ENCODE data around the gene MYH6. TPM values are rescaled to one million over a fixed set of nuclear protein-coding genes. Genes with fewer than 3 reads are reported as not detected.
"Not testable (repeated sequence)": the region's sequence is repeated elsewhere in the genome, so short reads cannot be mapped to it uniquely, and the experiment has no call there.

MYH6 gene
- total RNA-seq, 2 donors from 2014 or later, result 1.3 TPM; not detected in 1

DNA sequence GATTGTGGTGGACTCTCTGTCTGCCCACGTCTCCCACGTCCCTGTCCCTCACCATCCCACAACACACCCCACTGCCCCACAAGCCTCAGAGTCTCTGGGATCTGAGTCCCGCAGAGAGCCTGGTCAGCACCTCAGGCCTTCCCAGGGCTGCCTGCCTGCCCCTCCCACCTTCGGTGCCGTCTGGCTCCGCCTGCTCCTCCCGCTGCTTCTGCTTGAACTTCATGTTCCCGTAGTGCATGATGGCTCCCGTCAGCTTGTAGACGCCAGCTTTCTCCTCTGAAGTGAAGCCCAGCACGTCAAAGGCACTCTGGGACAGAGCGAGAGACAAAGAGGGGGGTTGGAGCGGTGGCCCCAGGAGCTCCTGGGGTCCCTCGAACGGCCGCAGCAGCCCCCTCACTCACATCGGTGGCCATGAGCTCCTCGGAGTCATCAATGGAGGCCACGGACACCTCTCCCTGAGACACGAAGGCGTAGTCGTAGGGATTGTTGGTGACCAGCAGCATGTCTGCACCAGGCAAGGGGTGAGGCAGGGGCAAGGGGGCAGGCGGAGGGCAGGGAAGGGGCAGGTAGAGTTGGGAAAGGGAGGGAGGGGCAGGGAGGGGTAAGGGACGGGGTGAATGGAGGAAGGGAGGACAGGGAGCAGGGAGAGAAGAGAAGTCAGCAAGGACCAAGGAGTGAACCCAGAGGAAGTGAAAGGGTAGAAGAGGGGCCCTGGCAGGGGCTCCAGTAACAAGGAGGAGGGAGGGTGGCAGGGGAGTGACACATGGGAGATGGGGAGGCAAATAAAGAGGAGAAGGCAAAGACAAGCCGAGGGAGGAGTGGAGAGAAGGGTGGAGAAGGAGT lies 5.6 kb downstream of the MYH6 start:
- intact Hi-C loops (cut with DNase I), result no loop called here
- DNase-seq (ENCODE audit: low spot score), result no peak

DNA sequence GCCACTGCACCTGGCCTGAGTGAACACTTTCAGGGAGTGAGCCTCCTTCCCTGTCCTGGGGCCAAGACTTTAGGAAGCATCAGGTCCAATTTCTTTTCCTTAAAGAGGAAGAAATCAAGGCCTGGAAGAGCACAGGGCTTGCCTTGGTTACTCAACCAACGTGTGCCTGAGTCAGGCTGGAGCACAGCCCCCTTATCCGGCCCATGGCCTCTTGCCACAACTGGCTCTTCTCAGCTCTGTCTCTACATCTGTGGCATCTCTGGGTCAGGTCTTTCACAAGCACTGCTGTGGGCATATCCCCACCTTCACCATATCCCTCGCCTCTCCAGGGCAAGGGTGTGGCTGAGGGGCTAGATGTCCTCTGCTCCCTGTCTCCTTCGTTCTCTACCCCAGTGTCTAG lies 6.8 kb downstream of the MYH6 start:
- no peak for DNase-seq (ENCODE audit: low spot score)
- intact Hi-C loops (cut with DNase I), result no loop called here

GRCh38 chr14:23400496-23401149 lies 7.5 kb downstream of the MYH6 start:
- intact Hi-C loops (cut with DNase I); DNase-seq (ENCODE audit: low spot score): not testable (repeated sequence)

GRCh38 chr14:23399591-23399990 lies 8.5 kb downstream of the MYH6 start:
- intact Hi-C loops (cut with DNase I), result no loop called here
- no peak for DNase-seq (ENCODE audit: low spot score)

GRCh38 chr14:23399136-23399535 lies 8.9 kb downstream of the MYH6 start:
- no peak for DNase-seq (ENCODE audit: low spot score)
- intact Hi-C loops (cut with DNase I), result no loop called here

DNA sequence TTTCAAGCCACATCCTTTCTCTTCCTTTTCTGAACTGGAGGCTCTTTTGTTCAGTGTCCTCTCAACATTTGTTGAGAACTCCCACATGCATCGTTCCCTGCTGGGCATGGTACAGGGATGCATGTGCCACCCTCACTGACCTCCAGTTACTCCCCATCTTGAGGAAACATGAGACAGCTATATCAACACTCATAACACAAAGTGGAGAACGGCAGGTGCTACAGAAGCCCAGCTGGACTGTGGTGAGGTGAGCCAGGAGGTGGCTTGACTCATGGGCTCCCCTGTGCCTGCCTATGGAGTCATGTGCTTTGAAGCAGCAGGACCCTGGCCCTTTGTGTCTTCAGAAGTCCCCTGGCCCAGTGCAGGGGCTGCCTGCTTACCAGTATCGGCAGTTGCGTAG lies 9.7 kb downstream of the MYH6 start:
- no peak for DNase-seq (ENCODE audit: low spot score)
- intact Hi-C loops (cut with DNase I), result no loop called here

- intact Hi-C loops (cut with DNase I), result no loop called here
- DNase-seq (ENCODE audit: low spot score), result no peak
These were observed 11.2 kb downstream of the MYH6 start for GRCh38 chr14:23396781-23397407.

DNA sequence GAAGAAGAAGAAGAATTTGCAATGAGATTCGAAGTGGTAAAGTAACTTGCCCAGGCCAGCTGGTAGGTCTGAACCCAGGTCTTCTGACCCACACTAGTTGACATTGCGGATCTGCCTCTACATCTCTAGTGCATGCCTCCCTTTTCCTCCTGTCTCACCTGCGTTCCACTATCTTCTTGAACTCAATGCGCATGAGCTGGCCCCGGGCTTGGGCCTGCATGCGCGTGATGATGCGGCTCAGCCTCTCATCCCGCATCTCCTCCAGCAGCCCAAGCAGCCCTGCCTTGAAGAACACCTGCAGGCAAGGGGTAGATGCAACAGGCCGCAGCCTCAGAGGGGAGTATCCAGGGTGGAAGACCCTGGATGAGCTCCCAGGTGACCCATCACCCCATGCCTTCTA lies 11.9 kb downstream of the MYH6 start:
- intact Hi-C loops (cut with DNase I), result no loop called here
- no peak for DNase-seq (ENCODE audit: low spot score)

DNA sequence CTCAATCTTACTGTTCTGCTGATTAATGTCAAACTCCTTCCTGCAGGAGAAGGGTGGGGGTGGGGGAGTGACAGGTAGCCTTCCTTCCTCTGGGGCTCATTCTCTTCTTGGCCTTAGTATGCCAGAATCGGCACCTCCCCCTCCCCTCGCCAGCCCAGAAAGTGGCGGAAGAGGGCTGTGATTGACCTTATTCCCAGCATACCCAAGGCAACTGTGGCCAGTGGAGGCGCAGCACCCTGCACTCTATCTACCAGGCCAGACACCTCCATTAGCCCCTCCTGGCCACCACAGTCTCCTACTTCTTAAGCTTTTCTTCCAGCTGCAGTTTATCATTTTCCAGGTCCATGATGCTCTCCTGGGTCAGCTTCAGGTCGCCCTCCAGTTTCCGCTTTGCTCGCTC lies 15.5 kb downstream of the MYH6 start:
- DNase-seq (ENCODE audit: low spot score), result no peak
- intact Hi-C loops (cut with DNase I), result no loop called here

DNA sequence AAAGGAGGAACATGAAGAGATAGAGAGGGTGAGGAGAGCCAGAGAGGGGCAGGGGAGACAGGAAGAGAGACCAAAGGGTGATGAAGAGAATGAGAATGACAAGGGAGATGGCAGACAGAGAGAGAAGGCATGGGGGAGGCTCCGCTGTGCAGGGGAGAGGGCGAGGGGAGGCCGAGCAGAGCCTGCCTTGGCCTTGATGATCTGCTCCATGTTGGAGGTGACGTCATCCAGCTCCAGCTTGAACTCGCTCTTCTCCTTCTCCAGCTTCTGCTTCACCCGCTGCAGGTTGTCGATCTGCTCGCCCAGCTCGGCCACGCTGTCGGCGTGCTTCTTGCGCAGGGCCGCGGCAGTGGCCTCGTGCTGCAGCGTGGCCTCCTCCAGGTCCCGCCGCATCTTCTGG lies 18.2 kb downstream of the MYH6 start:
- DNase-seq (ENCODE audit: low spot score); intact Hi-C loops (cut with DNase I): not testable (repeated sequence)

DNA sequence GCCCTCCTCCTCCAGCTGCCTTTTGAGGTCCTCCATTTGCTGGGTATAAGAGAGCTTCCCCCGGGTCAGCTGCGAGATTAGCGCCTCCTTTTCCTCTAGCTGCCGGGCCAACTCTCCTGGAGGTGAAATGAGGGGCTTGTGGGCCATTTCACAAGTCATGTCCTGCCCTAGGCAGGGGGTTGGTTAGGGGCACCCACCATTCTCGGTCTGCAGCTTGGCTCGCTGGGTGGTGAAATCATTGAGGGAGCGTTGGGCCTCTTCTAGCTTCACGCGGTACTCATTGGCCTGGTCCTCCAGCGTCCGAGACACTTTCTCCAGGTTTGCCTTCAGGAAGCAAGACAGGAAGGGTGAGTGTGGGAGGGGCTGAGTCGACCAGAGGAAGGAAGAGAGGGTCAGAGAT lies 18.7 kb downstream of the MYH6 start:
- intact Hi-C loops (cut with DNase I), result no loop called here
- no peak for DNase-seq (ENCODE audit: low spot score)

DNA sequence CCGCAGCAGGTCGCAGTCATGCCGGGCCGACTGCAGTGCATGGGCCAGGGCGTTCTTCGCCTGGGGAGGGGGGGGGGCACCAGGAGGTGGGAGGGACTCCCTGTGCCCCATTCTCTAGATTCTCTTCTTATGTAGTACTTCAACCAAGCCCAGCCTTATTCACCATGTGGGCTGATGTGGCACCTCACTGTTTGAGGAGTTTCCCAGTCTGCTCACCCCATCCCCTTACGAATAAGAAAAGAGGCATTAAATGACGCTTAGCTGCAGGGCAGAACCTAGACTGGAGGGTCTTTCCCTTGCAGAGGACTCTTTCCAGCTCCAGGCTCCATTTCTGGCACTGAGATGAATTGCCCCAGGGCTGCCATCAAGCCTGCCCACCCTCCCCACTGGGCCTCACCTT lies 19.1 kb downstream of the MYH6 start:
- intact Hi-C loops (cut with DNase I), result no loop called here
- DNase-seq (ENCODE audit: low spot score), result no peak

GRCh38 chr14:23387916-23388882 lies 19.9 kb downstream of the MYH6 start:
- intact Hi-C loops (cut with DNase I), result no loop called here
- no peak for DNase-seq (ENCODE audit: low spot score)

GRCh38 chr14:23386999-23387398 lies 21.1 kb downstream of the MYH6 start:
- intact Hi-C loops (cut with DNase I), result no loop called here
- DNase-seq (ENCODE audit: low spot score), result no peak

DNA sequence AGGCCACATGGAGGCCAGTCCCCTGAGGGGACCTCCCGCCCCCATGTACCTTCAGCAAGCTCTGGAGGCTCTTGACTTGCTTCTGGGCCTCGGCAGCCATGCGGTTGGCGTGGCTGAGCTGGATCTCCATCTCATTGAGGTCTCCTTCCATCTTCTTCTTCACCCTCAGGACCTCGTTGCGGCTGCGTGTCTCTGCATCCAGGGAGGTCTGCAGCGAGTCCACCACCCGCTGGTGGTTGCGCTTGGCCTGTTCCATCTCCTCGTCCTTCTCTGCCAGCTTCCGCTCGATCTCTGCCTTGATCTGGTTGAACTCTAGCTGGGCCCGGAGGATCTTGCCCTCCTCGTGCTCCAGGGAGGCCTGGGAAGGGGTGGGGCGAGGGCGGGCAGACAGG lies 21.8 kb downstream of the MYH6 start:
- intact Hi-C loops (cut with DNase I); DNase-seq (ENCODE audit: low spot score): not testable (repeated sequence)

DNA sequence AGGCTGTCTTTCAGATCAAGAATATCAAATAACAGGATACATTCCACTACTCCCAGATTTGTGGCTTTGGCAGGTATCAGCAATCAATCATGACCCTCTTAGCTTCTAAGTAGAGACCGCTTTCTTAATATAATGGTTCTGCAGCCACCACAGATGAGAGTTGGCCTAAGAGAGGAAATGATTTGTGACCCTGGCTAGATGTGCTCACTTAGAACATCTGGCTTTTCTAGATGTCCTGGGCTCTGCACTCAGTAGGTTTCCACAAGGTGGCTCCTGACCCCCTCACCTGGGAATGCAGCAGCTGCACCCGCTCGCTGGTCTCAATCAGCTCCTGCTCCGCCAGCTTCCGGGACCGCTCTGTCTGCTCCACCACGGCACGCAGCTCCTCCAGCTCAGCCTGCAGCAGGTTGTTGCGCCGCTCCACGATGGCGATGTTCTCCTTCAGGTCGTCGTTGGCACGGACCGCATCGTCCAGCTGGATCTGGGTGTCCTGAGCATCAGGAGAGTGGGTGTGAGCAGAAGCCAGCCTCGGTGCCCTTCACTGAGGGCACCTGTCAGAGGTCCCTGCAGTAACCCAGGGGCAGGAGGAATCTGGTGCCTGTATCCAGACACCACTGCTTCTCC lies 22.3 kb downstream of the MYH6 start:
- no peak for DNase-seq (ENCODE audit: low spot score)
- intact Hi-C loops (cut with DNase I), result no loop called here

DNA sequence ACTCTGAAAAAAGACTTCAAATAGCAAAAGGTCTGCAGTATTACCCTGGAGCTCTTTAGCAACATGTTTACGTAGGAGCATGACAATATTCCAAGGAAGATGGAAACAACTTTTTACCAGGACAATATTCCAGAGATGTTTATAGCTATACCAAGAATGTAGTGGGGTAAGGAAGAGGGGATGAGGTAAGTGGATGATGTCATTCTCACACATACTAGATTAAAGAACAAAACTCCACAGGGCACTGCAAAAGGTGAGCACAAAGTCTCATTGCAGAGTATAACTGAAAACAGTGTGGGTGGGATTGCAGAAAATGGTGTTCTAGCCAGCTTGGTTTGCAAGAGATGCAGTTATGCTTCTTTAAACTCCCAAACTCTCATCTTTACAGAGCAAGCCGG lies 22.8 kb downstream of the MYH6 start:
- DNase-seq (ENCODE audit: low spot score), result no peak
- intact Hi-C loops (cut with DNase I), result no loop called here

DNA sequence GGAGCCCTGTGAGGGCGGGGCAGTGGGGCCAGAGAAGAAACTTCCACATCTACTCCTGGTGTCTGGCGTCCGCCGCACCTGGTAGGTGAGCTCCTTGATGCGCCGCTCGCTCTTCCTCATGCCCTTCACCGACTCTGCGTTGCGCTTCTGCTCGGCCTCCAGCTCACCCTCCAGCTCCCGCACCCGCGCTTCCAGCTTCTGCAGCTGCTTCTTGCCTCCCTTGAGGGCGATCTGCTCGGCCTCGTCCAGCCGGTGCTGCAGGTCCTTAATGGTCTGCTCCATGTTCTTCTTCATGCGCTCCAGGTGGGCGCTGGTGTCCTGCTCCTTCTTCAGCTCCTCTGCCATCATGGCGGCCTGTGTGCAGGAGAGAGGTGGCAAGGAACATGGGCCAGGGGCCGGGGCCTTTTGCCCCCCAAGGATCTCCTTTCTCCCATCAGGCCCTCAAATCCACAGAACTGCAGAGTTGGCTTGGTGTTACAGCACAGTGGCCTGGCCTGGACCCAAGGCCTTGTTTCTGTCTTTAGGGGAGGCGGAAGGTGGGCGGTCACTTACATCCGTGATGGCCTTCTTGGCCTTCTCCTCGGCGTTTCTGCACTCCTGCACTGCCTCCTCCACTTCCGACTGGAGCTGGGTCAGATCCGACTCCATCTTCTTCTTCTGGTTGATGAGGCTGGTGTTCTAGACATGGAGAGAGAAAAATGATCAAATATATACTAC lies 23.6 kb downstream of the MYH6 start:
- DNase-seq (ENCODE audit: low spot score), result no peak
- intact Hi-C loops (cut with DNase I), result no loop called here
